GM19025 (cell line): Measurements from ENCODE around the gene UCK2.
"Not testable (repeated sequence)": the region's sequence is repeated elsewhere in the genome, so short reads cannot be mapped to it uniquely, and the experiment has no call there.

Experiments
- ATAC-seq: cut with Tn5 transposase; IDR thresholded peaks from one replicate; pipeline ENCODE4 v1.9.1; 2021; ENCODE audit warnings: mild to moderate bottlenecking, low read depth, moderate library complexity; ENCODE audit not compliant: unreplicated experiment

The UCK2 gene

GRCh38 chr1:165827268-165828102 is at the start of gene UCK2:
UCK2 (plus strand) TSS chr1:165827614; CDS start chr1:165827834, 220 bp downstream.
- ATAC-seq, result peak; percentile 75

- ATAC-seq, result not testable (repeated sequence)
These were observed 49.2 kb upstream of the UCK2 start for GRCh38 chr1:165778197-165778596.

- ATAC-seq, result not testable (repeated sequence)
These were observed 43.9 kb upstream of the UCK2 start for GRCh38 chr1:165783519-165783918.

- ATAC-seq, result no peak
These were observed 39.7 kb upstream of the UCK2 start for GRCh38 chr1:165787741-165788140.

- no peak for ATAC-seq
These were observed 33.5 kb upstream of the UCK2 start for GRCh38 chr1:165793951-165794350.

- ATAC-seq, result no peak
These were observed 31.5 kb upstream of the UCK2 start for GRCh38 chr1:165795894-165796293.

- no peak for ATAC-seq
These were observed 28.0 kb upstream of the UCK2 start for GRCh38 chr1:165799387-165799786.

GRCh38 chr1:165804513-165804912 is 22.9 kb upstream of the UCK2 start:
- ATAC-seq, result not testable (repeated sequence)

- ATAC-seq, result no peak
These were observed 19.8 kb upstream of the UCK2 start for GRCh38 chr1:165807613-165808012.

GRCh38 chr1:165815725-165816124 is 11.7 kb upstream of the UCK2 start:
- no peak for ATAC-seq

GRCh38 chr1:165816157-165816556 is 11.3 kb upstream of the UCK2 start:
- ATAC-seq, result no peak

GRCh38 chr1:165816826-165817497 is 10.5 kb upstream of the UCK2 start:
- no peak for ATAC-seq

GRCh38 chr1:165823552-165824268 is 3.7 kb upstream of the UCK2 start:
- ATAC-seq, result no peak

- no peak for ATAC-seq
These were observed 3.2 kb upstream of the UCK2 start for GRCh38 chr1:165824269-165824643.

GRCh38 chr1:165826565-165827267 is 698 bp upstream of the UCK2 start:
- no peak for ATAC-seq

- ATAC-seq, result peak; percentile 29
These were observed 772 bp downstream of the UCK2 start for GRCh38 chr1:165828103-165828668.

- ATAC-seq, result no peak
These were observed 1.4 kb downstream of the UCK2 start for GRCh38 chr1:165828669-165829329.

- no peak for ATAC-seq
These were observed 2.5 kb downstream of the UCK2 start for GRCh38 chr1:165829888-165830287.

GRCh38 chr1:165831146-165831545 is 3.7 kb downstream of the UCK2 start:
- no peak for ATAC-seq

- no peak for ATAC-seq
These were observed 5.5 kb downstream of the UCK2 start for GRCh38 chr1:165832902-165833301.
